ENCODE data around the gene ST3GAL4. TPM values are rescaled to one million over a fixed set of nuclear protein-coding genes. Genes with fewer than 3 reads are reported as not detected.

The ST3GAL4 gene
- total RNA-seq, 1 donor from 2014 or later = 73.1 TPM

DNA sequence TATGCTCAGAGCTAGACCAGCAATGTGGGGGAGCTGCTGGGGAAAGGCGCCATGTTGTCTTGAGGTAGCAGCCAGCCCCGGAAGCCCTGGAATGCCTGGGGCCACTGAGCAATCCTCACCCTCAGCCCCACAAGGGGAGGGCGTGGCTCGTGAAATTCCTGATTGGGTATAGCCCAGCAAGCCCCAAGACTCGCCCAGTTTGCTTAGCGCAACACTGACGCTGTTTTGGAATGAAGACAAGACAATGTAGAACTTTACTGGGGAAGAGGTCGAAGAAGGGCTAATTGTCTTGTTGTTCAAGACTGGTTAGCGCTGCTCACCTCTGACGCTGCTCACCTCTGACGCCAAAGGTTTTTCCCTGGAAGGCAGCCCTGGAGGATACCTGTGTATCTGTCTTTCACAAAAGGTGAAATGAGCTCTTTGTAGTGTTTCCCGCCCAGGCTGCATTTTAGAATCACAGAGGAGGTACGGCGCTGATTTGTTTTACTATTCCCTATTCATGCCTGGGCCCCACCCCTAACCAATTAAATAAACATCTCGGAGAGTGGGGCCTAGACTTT lies 47.6 kb downstream of the ST3GAL4 start:
- TF ChIP-seq CTCF (IDR thresholded peaks at IDR 0.05) = no peak
- Mint-ChIP-seq H3K4me1 (ENCODE audit: unreplicated experiment) (peaks cover 31% of the 10 kb centered on the region), H3K27me3 (ENCODE audit: unreplicated experiment) (no peaks in the 10 kb centered on the region), H3K36me3 (ENCODE audit: unreplicated experiment) (peaks cover 17% of the 10 kb centered on the region), H3K27ac (ENCODE audit: unreplicated experiment) (no peak overlapping the region), H3K9me3 (ENCODE audit: unreplicated experiment) (no peaks in the 10 kb centered on the region), H3K4me3 (ENCODE audit: unreplicated experiment) (no peak overlapping the region)
- no peak for DNase-seq (ENCODE audit: extremely low spot score, unreplicated experiment)

DNA sequence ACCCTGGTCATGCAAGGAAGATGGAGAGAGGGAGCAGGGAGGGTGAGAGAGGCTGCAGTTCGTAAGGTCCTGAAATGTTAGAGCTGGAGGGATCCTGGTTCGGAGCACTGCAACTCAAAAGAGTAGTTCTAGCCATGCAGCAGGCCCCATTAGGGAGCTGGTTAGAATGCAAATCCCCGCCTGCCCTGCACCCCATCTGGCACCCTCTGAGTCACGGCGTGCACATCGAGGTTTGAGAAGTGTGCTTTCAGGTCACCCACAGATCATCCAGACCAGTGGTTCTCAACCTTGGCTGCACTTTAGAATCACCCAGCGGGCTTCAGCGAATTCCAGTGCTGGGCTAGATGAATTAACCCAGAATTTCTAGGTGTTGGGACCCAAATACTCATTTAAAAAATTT lies 48.2 kb downstream of the ST3GAL4 start:
- no peak for TF ChIP-seq CTCF (IDR thresholded peaks at IDR 0.05)
- no peak overlapping the region for H3K27ac Mint-ChIP-seq (ENCODE audit: unreplicated experiment)
- H3K9me3 Mint-ChIP-seq (ENCODE audit: unreplicated experiment) = no peaks in the 10 kb centered on the region
- H3K36me3 Mint-ChIP-seq (ENCODE audit: unreplicated experiment) = peaks cover 19% of the 10 kb centered on the region
- H3K4me1 Mint-ChIP-seq (ENCODE audit: unreplicated experiment) = peaks cover 31% of the 10 kb centered on the region
- no peak overlapping the region for H3K4me3 Mint-ChIP-seq (ENCODE audit: unreplicated experiment)
- no peak for DNase-seq (ENCODE audit: extremely low spot score, unreplicated experiment)
- no peaks in the 10 kb centered on the region for H3K27me3 Mint-ChIP-seq (ENCODE audit: unreplicated experiment)

GRCh38 chr11:126404367-126404766 lies 48.9 kb downstream of the ST3GAL4 start:
- peaks cover 25% of the 10 kb centered on the region for H3K36me3 Mint-ChIP-seq (ENCODE audit: unreplicated experiment)

DNA sequence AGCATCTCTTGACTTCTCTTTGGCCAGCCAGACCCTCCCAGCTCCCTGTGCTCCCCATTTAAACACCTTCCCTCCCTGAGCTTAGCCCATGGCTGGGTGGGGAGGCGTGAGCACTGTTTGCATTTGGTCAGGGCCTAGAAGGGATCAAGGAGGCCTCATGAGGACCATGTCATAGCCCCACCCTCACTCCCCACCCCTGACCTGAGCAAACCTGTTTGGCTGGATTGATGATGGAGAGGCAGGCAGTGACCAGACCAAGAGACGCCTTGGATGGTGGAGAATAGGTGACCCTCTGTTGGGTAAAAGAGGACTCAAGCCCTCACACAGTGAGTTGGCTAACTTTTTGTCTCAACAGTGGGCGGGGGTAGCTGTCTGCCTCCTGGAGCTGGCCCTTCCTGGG lies 49.9 kb downstream of the ST3GAL4 start:
- no peaks in the 10 kb centered on the region for H3K27me3 Mint-ChIP-seq (ENCODE audit: unreplicated experiment)
- no peak overlapping the region for H3K27ac Mint-ChIP-seq (ENCODE audit: unreplicated experiment)
- no peak for TF ChIP-seq CTCF (IDR thresholded peaks at IDR 0.05)

More at GRCh38 chr11:126404367-126404766, 48.9 kb downstream of the ST3GAL4 start:
- Mint-ChIP-seq H3K4me3 (ENCODE audit: unreplicated experiment) (no peak overlapping the region), H3K27ac (ENCODE audit: unreplicated experiment) (peak overlapping the region; percentile 57), H3K4me1 (ENCODE audit: unreplicated experiment) (peaks cover 31% of the 10 kb centered on the region), H3K9me3 (ENCODE audit: unreplicated experiment) (no peaks in the 10 kb centered on the region), H3K27me3 (ENCODE audit: unreplicated experiment) (no peaks in the 10 kb centered on the region)
- DNase-seq (ENCODE audit: extremely low spot score, unreplicated experiment) = no peak
- TF ChIP-seq CTCF (IDR thresholded peaks at IDR 0.05) = no peak

GRCh38 chr11:126405906-126406305 lies 50.4 kb downstream of the ST3GAL4 start:
- H3K36me3 Mint-ChIP-seq (ENCODE audit: unreplicated experiment) = peaks cover 30% of the 10 kb centered on the region
- H3K9me3 Mint-ChIP-seq (ENCODE audit: unreplicated experiment) = no peaks in the 10 kb centered on the region
- H3K4me3 Mint-ChIP-seq (ENCODE audit: unreplicated experiment) = no peak overlapping the region
- DNase-seq (ENCODE audit: extremely low spot score, unreplicated experiment) = no peak
- peaks cover 37% of the 10 kb centered on the region for H3K4me1 Mint-ChIP-seq (ENCODE audit: unreplicated experiment)
- no peak for TF ChIP-seq CTCF (IDR thresholded peaks at IDR 0.05)
- no peaks in the 10 kb centered on the region for H3K27me3 Mint-ChIP-seq (ENCODE audit: unreplicated experiment)
- H3K27ac Mint-ChIP-seq (ENCODE audit: unreplicated experiment) = no peak overlapping the region

More for the DNA sequence above, 49.9 kb downstream of the ST3GAL4 start:
- peaks cover 25% of the 10 kb centered on the region for H3K36me3 Mint-ChIP-seq (ENCODE audit: unreplicated experiment)
- no peak overlapping the region for H3K4me3 Mint-ChIP-seq (ENCODE audit: unreplicated experiment)
- DNase-seq (ENCODE audit: extremely low spot score, unreplicated experiment) = no peak
- H3K9me3 Mint-ChIP-seq (ENCODE audit: unreplicated experiment) = no peaks in the 10 kb centered on the region
- peaks cover 34% of the 10 kb centered on the region for H3K4me1 Mint-ChIP-seq (ENCODE audit: unreplicated experiment)
